ENCODE measurements around the gene TTLL11. TPM values are rescaled to one million over a fixed set of nuclear protein-coding genes. Genes with fewer than 3 reads are reported as not detected.

TTLL11 gene
- total and polyA plus RNA-seq, 2 of the 8 experiments (the other 6 are each of a cell fraction or from before 2014, with no cell fraction given) = 0.56 to 0.80 TPM

GRCh38 chr9:122001491-122002201 is 91.5 kb downstream of the TTLL11 start:
- Histone ChIP-seq H3K9me3 (ENCODE audit: insufficient read depth in 2 of 2, low read depth in 1 of 2, low read length in 1 of 2) (no peaks in the 10 kb centered on the region), H3K23ac (ENCODE audit: insufficient read length) (no peak overlapping the region), H2BK12ac (ENCODE audit: low read depth, low read length) (0 out of 2 replicates have a peak overlapping the region, but pooled peaks have one; percentile 29), H3K4me2 (ENCODE audit: insufficient read depth in 1 of 2, low read depth in 2 of 2, low read length in 2 of 2) (no peak overlapping the region), H3K14ac (ENCODE audit: insufficient read length) (no peak overlapping the region), H3K23me2 (ENCODE audit: low read depth, low read length) (no peaks in the 10 kb centered on the region), H3K27me3 (replicated peaks in 1 of 4; ENCODE audit: control insufficient read depth in 3 of 4, extremely low read depth in 1 of 4, insufficient read depth in 3 of 4, low read length in 3 of 4) (peaks cover 0 to 17% (median 4%) of the 10 kb centered on the region in 4 experiments; a peak in 6 of 7 replicates), H3K18ac (ENCODE audit: extremely low read depth, low read length) (0 out of 2 replicates have a peak overlapping the region, but pooled peaks have one; percentile 9), H4K91ac (replicated peaks; ENCODE audit: insufficient read length, low read length) (no peak overlapping the region), H3K4me1 (replicated peaks in 1 of 4; ENCODE audit: control insufficient read depth in 3 of 4, insufficient read depth in 4 of 4, low read length in 3 of 4) (peaks cover 0 to 9% (median 3%) of the 10 kb centered on the region in 4 experiments; a peak in 2 of 7 replicates), H3K56ac (replicated peaks; ENCODE audit: insufficient read length, low read depth, low read length) (no peak overlapping the region), H3K36me3 (ENCODE audit: control insufficient read depth in 2 of 4, insufficient read depth in 4 of 4, low read length in 3 of 4) (no peaks in the 10 kb centered on the region), H3K27ac (ENCODE audit: low read depth, low read length) (no peak overlapping the region), H2AFZ (ENCODE audit: low read length) (no peak overlapping the region), H3K79me2 (ENCODE audit: control insufficient read depth in 1 of 2, insufficient read depth in 2 of 2, low read length in 2 of 2) (no peaks in the 10 kb centered on the region), H2BK20ac (ENCODE audit: low read length) (no peak overlapping the region), H2BK15ac (ENCODE audit: low read length) (no peak overlapping the region), H3K9ac (replicated peaks in 1 of 4; ENCODE audit: extremely low read depth in 1 of 4, low read depth in 3 of 4, low read length in 3 of 4) (no peak overlapping the region), H4K20me1 (replicated peaks in 1 of 2; ENCODE audit: control insufficient read depth in 1 of 2, insufficient read depth in 2 of 2, low read length in 2 of 2) (no peaks in the 10 kb centered on the region), H3K4ac (replicated peaks; ENCODE audit: insufficient read length, low read depth, low read length) (no peak overlapping the region), H2BK5ac (ENCODE audit: low read depth, low read length) (no peak overlapping the region), H3K79me1 (ENCODE audit: low read depth, low read length) (no peaks in the 10 kb centered on the region), H2AK5ac (ENCODE audit: low read depth, low read length) (no peak overlapping the region), H2BK120ac (replicated peaks; ENCODE audit: low read depth, low read length) (no peak overlapping the region), H4K5ac (ENCODE audit: insufficient read length, low read depth, low read length) (no peak overlapping the region), H3K4me3 (ENCODE audit: extremely low read depth in 1 of 4, insufficient read depth in 2 of 4, low read depth in 3 of 4, low read length in 4 of 4) (no peak overlapping the region), H4K8ac (ENCODE audit: extremely low read depth, insufficient read depth, low read length) (no peak overlapping the region)
- TF ChIP-seq EGR1 (IDR thresholded peaks at IDR 0.05; ENCODE audit: borderline replicate concordance, low read depth, low read length) (peak; percentile 57; the same call in 1 of the 2 replicates), GABPA (IDR thresholded peaks at IDR 0.05; ENCODE audit: borderline replicate concordance, insufficient read depth, low read length) (no peak), NANOG (IDR thresholded peaks at IDR 0.05; ENCODE audit: insufficient read depth, low read depth, low read length, poor library complexity, severe bottlenecking) (peak; percentile 82)
- DNase-seq (ENCODE audit: low read depth in 1 of 2, low spot score in 2 of 2) (peak in 1 of 2 experiments; percentile 47), FAIRE-seq (no peak)
- ChIA-PET CTCF (ENCODE audit: partially characterized antibody) (interaction anchor here (0.7 to 1.6 kb wide), 8 partner anchors 8 to 316 kb away, joined by 3 to 5 read pairs (median 3); no protein-coding TSS in a partner anchor), POLR2A (ENCODE audit: partially characterized antibody) (no interaction called here)
- 41% methylated on average over 5 of the region's 9 CpGs; no CpG with 5 or more reads in 1 of the 2 experiments for WGBS, 2 experiments (ENCODE audit: extremely low coverage in 1 of 2, insufficient coverage in 1 of 2, insufficient read length in 1 of 2, insufficient replicate concordance in 2 of 2, low coverage in 1 of 2, low lambda C conversion rate in 2 of 2, missing lambda C conversion rate in 1 of 2)

All from H1 (cell line).